ENCODE results near the gene SH3D19. TPM values are rescaled to one million over a fixed set of nuclear protein-coding genes. Genes with fewer than 3 reads are reported as not detected.
"Not testable (repeated sequence)": the region's sequence is repeated elsewhere in the genome, so short reads cannot be mapped to it uniquely, and the experiment has no call there.

SH3D19 gene
- total RNA-seq, 1 donor from 2014 or later, result 110 TPM

- H3K9me3 ChIP-seq, result no peaks in the 10 kb centered on the region
- TF ChIP-seq, protein P1, sequence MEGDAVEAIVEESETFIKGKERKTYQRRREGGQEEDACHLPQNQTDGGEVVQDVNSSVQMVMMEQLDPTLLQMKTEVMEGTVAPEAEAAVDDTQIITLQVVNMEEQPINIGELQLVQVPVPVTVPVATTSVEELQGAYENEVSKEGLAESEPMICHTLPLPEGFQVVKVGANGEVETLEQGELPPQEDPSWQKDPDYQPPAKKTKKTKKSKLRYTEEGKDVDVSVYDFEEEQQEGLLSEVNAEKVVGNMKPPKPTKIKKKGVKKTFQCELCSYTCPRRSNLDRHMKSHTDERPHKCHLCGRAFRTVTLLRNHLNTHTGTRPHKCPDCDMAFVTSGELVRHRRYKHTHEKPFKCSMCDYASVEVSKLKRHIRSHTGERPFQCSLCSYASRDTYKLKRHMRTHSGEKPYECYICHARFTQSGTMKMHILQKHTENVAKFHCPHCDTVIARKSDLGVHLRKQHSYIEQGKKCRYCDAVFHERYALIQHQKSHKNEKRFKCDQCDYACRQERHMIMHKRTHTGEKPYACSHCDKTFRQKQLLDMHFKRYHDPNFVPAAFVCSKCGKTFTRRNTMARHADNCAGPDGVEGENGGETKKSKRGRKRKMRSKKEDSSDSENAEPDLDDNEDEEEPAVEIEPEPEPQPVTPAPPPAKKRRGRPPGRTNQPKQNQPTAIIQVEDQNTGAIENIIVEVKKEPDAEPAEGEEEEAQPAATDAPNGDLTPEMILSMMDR (IDR thresholded peaks at IDR 0.05), result no peak
- H3K27me3 ChIP-seq, result no peaks in the 10 kb centered on the region
- no peaks in the 10 kb centered on the region for H3K36me3 ChIP-seq
- no peak overlapping the region for H3K4me3 ChIP-seq
- no peak overlapping the region for H3K27ac ChIP-seq
- no peak for DNase-seq (ENCODE audit: low spot score in 2 of 2)
- intact Hi-C loops (cut with DNase I), result no loop called here
- peaks cover 0 to 4% of the 10 kb centered on the region in 2 donors for H3K4me1 ChIP-seq
These were observed 231.1 kb downstream of the SH3D19 start for GRCh38 chr4:151094290-151094751.

DNA sequence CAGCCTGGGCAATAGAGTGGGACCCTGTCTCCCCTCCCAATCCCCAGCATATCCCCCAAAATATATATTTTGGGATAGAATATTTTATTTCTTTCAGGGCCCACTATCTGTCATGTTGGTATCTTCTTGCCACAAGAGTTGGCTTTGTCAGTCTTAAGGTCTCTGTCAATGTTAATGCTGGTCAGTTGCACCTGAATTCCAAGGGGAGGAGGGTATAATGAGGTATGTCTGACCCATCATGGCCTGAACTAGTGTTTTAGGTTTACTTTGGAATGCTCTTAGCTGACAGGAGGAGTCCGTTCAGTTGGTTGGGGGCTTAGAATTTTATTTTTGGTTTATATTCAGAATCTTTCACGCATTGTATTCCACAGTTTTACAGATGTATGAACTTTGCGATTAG is 232.2 kb downstream of the SH3D19 start:
- H3K4me3 ChIP-seq, result no peak overlapping the region
- H3K9me3 ChIP-seq, result no peaks in the 10 kb centered on the region
- DNase-seq (ENCODE audit: low spot score in 2 of 2), result no peak
- H3K27me3 ChIP-seq, result no peaks in the 10 kb centered on the region
- intact Hi-C loops (cut with DNase I), result no loop called here
- TF ChIP-seq, protein P1 (IDR thresholded peaks at IDR 0.05), result no peak
- H3K27ac ChIP-seq, result no peak overlapping the region
- H3K36me3 ChIP-seq, result no peaks in the 10 kb centered on the region
- no peaks in the 10 kb centered on the region for H3K4me1 ChIP-seq

DNA sequence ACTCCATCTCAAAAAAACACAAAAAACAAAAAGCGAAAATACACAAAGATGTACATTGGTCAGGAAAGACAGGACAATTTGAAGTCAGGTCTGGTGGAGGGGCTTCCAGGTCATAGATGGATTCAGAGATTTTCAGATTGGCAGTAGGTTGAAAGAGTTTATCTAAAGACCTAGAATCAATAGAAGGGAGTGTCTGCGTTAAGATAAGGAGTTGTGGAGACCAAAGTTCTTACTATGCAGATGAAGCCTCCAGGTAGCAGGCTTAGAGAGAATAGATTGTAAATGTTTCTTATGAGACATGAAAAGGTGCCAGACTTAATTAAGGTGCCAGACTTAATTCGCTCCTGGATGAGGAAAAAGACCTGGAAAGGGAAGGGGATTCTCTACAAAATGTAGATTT is 232.9 kb downstream of the SH3D19 start:
- intact Hi-C loops (cut with DNase I), result no loop called here

DNA sequence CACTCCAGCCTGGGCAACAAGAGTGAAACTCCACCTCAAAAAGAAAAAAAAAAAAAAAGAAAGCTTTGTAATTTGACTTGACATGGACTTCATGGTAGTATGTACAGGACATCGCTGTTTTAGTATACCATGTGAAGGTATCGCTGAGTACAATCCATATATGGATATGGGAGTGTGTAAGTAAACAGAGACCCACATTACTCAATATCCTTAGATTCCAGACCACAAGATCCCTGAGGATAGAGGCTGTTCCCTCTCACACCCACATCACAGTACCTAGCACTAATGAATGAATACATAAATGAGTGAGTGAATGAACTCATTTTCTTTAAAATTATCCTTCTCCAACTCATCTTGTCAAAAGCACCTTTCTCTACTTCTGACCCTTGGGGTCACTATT is 234.4 kb downstream of the SH3D19 start:
- no peak for DNase-seq (ENCODE audit: low spot score in 2 of 2)
- intact Hi-C loops (cut with DNase I), result no loop called here
- TF ChIP-seq, protein P1 (IDR thresholded peaks at IDR 0.05), result no peak
- H3K4me3 ChIP-seq, result no peak overlapping the region
- no peaks in the 10 kb centered on the region for H3K4me1 ChIP-seq
- H3K36me3 ChIP-seq, result no peaks in the 10 kb centered on the region
- H3K27ac ChIP-seq, result no peak overlapping the region
- no peaks in the 10 kb centered on the region for H3K9me3 ChIP-seq
- no peaks in the 10 kb centered on the region for H3K27me3 ChIP-seq

More for the DNA sequence above, 232.9 kb downstream of the SH3D19 start:
- no peak overlapping the region for H3K27ac ChIP-seq
- H3K4me1 ChIP-seq, result no peaks in the 10 kb centered on the region
- H3K27me3 ChIP-seq, result no peaks in the 10 kb centered on the region
- H3K4me3 ChIP-seq, result no peak overlapping the region
- H3K36me3 ChIP-seq, result no peaks in the 10 kb centered on the region
- TF ChIP-seq, protein P1 (IDR thresholded peaks at IDR 0.05), result no peak
- no peaks in the 10 kb centered on the region for H3K9me3 ChIP-seq
- DNase-seq (ENCODE audit: low spot score in 2 of 2), result no peak

DNA sequence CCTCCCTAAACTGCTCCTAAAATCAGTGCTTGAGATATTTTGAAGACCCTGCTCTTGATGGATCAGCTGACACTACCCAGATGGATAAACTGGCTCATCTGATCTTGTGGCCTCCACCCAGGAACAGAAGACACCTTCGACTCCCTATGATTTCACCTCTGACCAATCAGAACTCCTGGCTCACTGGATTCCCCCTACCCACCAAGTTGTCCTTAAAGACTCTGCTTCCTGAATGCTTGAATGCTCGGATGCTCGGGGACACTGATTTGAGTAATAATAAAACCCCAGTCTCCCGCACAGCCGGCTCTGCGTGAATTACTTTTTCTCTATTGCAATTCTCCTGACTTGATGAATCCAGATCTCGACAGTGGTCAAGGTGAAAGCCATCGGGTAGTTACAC is 237.9 kb downstream of the SH3D19 start:
- TF ChIP-seq, protein P1 (IDR thresholded peaks at IDR 0.05), result no peak
- Histone ChIP-seq H3K27ac (no peak overlapping the region), H3K4me3 (no peak overlapping the region), H3K27me3 (no peaks in the 10 kb centered on the region), H3K9me3 (no peaks in the 10 kb centered on the region), H3K36me3 (no peaks in the 10 kb centered on the region), H3K4me1 (no peaks in the 10 kb centered on the region)
- intact Hi-C loops (cut with DNase I), result no loop called here
- no peak for DNase-seq (ENCODE audit: low spot score in 2 of 2)

DNA sequence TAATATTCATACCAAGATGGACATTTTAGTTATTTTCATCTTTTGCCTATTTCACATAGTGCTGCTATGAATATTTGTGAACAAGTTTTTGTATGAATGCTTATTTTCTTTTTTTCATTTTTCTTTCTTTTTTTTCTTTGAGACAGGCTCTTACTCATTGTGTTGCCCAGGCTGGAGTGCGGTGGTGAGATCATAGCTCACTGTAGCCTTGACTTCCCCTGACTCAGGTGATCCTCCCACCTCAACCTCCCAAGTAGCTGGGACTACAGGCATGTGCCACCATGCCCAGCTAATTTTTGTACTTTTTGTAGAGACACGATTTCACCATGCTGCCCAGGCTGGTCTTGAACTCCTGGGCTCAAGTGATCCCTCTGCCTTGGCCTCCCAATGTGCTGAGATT is 247.4 kb downstream of the SH3D19 start:
- H3K27ac ChIP-seq; H3K4me3 ChIP-seq; DNase-seq (ENCODE audit: low spot score in 2 of 2); intact Hi-C loops (cut with DNase I); H3K4me1 ChIP-seq; H3K36me3 ChIP-seq; H3K27me3 ChIP-seq; H3K9me3 ChIP-seq: not testable (repeated sequence)
